AG04449 (cell line): ENCODE results near the gene PRPSAP1.
A peak's percentile ranks its signal among the peaks of the same experiment; 100 is the strongest.

Experiments
- CTCF ChIA-PET: fragments of 350-600 bp; formaldehyde crosslinking; extraction: SDS; loops from one replicate; lab custom pipeline; 2021; ENCODE audit warnings: antibody characterized with exemption; lab: Yijun Ruan, JAX
- POLR2A ChIA-PET: fragments of 400-600, 350-600 bp; formaldehyde crosslinking; extraction: SDS; loops from one replicate; lab custom pipeline; 2020; ENCODE audit warnings: antibody characterized with exemption, inconsistent platforms; lab: Yijun Ruan, JAX
- DNase-seq: peaks from one replicate; pipeline ENCODE4 v3.0.0-alpha.2; 2010; ENCODE audit warnings: low read depth, low spot score
- H3K4me3 ChIP-seq: 2 replicates; pipeline ENCODE4 v1.5.1; 2011; ENCODE audit warnings: low read depth, mild to moderate bottlenecking, control low read depth, low read length
- CTCF ChIP-seq: IDR thresholded peaks from one replicate; pipeline ENCODE4 v1.5.1; 2011; ENCODE audit warnings: mild to moderate bottlenecking, moderate library complexity, low read length, control low read depth, inconsistent platforms; ENCODE audit not compliant: insufficient read depth; ENCODE audit errors: missing control alignments

PRPSAP1 gene

GRCh38 chr17:76388966-76389888 lies 35.5 kb upstream of the PRPSAP1 start:
- TF ChIP-seq CTCF, result no peak
- ChIA-PET POLR2A (no interaction called here), CTCF (interaction anchor here (1.1 to 32.3 kb wide), 5 partner anchors 17 to 86 kb away, joined by 3 to 851 read pairs (median 6); partner anchors contain the start of gene QRICH2)

DNA sequence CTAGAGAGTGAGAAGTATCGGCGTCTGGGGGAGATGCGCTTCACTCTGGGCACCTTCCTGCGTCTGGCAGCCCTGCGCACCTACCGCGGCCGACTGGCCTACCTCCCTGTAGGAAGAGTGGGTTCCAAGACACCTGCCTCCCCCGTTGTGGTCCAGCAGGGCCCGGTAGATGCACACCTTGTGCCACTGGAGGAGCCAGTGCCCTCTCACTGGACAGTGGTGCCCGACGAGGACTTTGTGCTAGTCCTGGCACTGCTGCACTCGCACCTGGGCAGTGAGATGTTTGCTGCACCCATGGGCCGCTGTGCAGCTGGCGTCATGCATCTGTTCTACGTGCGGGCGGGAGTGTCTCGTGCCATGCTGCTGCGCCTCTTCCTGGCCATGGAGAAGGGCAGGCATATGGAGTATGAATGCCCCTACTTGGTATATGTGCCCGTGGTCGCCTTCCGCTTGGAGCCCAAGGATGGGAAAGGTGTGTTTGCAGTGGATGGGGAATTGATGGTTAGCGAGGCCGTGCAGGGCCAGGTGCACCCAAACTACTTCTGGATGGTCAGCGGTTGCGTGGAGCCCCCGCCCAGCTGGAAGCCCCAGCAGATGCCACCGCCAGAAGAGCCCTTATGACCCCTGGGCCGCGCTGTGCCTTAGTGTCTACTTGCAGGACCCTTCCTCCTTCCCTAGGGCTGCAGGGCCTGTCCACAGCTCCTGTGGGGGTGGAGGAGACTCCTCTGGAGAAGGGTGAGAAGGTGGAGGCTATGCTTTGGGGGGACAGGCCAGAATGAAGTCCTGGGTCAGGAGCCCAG lies 33.5 kb upstream of the PRPSAP1 start:
- no peak for TF ChIP-seq CTCF
- ChIA-PET CTCF (interaction anchor here (1.0 to 32.3 kb wide), 15 partner anchors 13 to 120 kb away, joined by 3 to 851 read pairs (median 17); partner anchors contain the start of genes PRPSAP1 and QRICH2), POLR2A (interaction anchor here (1.8 to 6.0 kb wide), 2 partner anchors 11 to 35 kb away, joined by 8 to 47 read pairs; partner anchors contain the start of gene PRPSAP1)
- DNase-seq, result no peak
- H3K4me3 ChIP-seq, result no peak overlapping the region; the same call in 1 of the 2 replicates

More at GRCh38 chr17:76388966-76389888, 35.5 kb upstream of the PRPSAP1 start:
- H3K4me3 ChIP-seq, result no peak overlapping the region
- no peak for DNase-seq

- CTCF ChIA-PET, result interaction anchor here (0.8 to 32.3 kb wide), 29 partner anchors 10 to 121 kb away, joined by 3 to 851 read pairs (median 6); partner anchors contain the start of genes PRPSAP1 and QRICH2
- POLR2A ChIA-PET, result interaction anchor here (1.8 to 6.0 kb wide), 3 partner anchors 12 to 34 kb away, joined by 8 to 47 read pairs (median 37); partner anchors contain the start of gene PRPSAP1
- peak; percentile 89 for TF ChIP-seq CTCF
- DNase-seq, result no peak
- peak overlapping the region; percentile 76 for H3K4me3 ChIP-seq
These were observed 32.4 kb upstream of the PRPSAP1 start for GRCh38 chr17:76385892-76386786.

- DNase-seq, result no peak
- peak overlapping the region; percentile 76 for H3K4me3 ChIP-seq
- CTCF ChIA-PET, result interaction anchor here (0.7 to 32.3 kb wide), 33 partner anchors 9 to 480 kb away, joined by 3 to 851 read pairs (median 6); partner anchors contain the start of genes MRPL38, PRPSAP1 and QRICH2
- TF ChIP-seq CTCF, result no peak
- POLR2A ChIA-PET, result interaction anchor here (1.3 to 6.0 kb wide), 4 partner anchors 12 to 33 kb away, joined by 5 to 47 read pairs (median 22); partner anchors contain the start of gene PRPSAP1
These were observed 31.5 kb upstream of the PRPSAP1 start for GRCh38 chr17:76384987-76385891.
